GM21717 (cell line): ENCODE results near the gene SEMA4F.
"Not testable (repeated sequence)": the region's sequence is repeated elsewhere in the genome, so short reads cannot be mapped to it uniquely, and the experiment has no call there.

Experiments used
- ATAC-seq: cut with Tn5 transposase; IDR thresholded peaks from one replicate; pipeline ENCODE4 v1.9.1; 2021; ENCODE audit warnings: mild to moderate bottlenecking, moderate library complexity; ENCODE audit not compliant: unreplicated experiment

Gene SEMA4F, protein sequence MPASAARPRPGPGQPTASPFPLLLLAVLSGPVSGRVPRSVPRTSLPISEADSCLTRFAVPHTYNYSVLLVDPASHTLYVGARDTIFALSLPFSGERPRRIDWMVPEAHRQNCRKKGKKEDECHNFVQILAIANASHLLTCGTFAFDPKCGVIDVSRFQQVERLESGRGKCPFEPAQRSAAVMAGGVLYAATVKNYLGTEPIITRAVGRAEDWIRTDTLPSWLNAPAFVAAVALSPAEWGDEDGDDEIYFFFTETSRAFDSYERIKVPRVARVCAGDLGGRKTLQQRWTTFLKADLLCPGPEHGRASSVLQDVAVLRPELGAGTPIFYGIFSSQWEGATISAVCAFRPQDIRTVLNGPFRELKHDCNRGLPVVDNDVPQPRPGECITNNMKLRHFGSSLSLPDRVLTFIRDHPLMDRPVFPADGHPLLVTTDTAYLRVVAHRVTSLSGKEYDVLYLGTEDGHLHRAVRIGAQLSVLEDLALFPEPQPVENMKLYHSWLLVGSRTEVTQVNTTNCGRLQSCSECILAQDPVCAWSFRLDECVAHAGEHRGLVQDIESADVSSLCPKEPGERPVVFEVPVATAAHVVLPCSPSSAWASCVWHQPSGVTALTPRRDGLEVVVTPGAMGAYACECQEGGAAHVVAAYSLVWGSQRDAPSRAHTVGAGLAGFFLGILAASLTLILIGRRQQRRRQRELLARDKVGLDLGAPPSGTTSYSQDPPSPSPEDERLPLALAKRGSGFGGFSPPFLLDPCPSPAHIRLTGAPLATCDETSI

DNA sequence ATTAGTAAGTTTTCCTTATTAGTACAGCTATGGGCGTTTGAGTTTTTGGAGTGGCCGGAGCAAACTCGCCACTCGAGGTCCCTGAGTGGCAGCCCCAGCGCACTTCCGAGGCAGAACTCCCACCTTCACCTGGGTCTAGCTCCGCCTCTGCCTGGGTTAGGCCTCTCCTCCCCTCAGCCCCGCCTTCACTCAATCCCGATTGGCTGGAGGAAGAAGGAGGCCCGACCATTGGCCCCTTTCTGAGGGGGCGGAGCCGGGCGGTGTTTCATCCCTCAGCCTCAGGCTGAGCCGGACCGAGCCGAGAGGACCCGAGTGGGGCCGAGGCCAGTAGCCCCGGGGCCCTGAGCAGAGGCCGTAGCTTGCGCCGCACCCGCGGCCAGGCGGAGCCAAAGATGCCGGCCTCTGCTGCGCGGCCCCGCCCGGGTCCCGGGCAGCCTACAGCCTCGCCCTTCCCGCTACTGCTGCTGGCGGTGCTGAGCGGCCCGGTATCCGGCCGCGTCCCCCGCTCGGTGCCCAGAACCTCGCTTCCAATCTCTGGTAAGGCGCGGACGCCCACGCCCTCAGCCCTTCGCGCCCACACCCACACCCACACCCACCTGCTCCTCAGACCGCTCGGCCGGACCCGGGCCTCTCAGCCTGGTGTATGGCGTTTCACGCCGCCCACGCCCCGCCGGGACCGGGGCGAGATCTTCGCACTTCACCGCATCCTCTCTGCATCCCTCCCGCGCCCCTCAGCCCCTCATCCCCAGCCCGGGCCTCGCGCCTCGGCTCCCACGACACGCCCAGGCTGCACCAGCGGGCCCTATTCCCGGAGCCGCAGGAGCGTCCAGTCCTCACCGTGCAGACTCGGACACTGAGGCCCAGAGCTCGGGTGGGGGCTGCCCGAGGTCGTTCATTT lies at the start of gene SEMA4F:
Gene SEMA4F (plus strand): TSS at position 263 of the 898 bp plus-strand sequence. CDS start 130 bp downstream, at position 393.
- peak; percentile 99 for ATAC-seq

DNA sequence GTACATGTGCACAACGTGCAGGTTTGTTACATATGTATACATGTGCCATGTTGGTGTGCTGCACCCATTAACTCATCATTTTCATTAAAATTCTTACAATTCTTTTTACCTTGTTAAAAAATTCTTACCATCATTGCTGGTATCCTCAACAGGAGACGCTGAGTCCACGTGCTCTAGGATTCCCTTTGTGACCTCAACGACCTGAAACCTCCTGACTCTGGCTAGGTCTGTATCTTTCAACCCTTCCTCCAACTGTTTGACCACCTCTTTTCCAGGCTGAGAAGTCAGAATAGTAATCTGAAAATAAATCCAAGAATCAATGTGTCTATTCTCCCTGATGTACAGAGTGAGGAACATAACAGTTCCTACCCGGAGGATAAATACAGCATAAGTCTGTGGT lies 47.1 kb upstream of the SEMA4F start:
- no peak for ATAC-seq

DNA sequence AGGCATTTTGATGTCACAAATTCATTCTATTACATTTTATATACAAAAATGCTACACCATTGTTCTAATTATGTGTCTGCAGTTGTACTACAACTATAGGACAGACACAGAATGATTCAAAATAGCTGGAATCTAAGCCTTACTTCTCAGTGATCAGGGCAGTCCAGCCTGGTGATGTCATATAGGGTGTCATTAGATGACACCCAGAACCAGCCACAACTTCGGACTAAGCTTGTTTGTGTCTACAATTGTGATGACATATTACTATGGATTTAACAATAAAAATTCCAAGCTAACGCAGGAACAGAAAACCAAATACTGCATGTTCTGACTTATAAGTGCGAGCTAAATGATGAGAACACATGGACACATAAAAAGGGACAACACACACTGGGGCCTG lies 36.9 kb upstream of the SEMA4F start:
- ATAC-seq = no peak

DNA sequence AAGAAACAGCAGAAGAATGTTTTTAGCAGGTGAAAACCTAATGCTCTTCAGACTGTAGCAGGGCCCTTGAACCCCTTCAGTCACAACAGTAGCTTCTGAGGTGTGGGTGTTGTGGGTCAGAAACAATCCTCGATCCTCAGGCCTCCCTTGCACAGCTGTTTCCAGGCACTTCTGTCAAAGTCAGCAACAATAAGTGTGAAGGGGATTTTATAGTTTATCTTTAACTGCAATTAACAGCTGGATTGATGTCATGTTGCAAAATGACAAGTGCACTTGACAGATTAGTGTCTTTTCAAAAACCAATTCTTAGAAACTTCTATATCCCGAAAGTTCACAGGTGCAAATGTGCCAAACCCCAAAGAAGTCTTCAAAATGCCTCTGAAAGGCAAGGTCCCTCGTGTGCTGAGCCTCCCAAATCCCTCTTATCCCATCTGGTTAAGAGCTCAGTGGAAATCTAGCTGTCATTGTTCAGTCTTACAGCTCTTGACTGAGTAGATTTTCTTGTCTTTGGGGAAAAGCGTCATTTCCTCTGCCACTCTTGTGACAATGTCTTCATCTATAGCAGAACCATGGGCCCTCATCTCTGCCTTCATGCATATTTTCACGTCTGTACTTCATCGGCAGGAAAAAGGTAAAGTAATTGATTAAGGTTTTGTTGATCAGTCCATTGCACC lies 35.5 kb upstream of the SEMA4F start:
- no peak for ATAC-seq

DNA sequence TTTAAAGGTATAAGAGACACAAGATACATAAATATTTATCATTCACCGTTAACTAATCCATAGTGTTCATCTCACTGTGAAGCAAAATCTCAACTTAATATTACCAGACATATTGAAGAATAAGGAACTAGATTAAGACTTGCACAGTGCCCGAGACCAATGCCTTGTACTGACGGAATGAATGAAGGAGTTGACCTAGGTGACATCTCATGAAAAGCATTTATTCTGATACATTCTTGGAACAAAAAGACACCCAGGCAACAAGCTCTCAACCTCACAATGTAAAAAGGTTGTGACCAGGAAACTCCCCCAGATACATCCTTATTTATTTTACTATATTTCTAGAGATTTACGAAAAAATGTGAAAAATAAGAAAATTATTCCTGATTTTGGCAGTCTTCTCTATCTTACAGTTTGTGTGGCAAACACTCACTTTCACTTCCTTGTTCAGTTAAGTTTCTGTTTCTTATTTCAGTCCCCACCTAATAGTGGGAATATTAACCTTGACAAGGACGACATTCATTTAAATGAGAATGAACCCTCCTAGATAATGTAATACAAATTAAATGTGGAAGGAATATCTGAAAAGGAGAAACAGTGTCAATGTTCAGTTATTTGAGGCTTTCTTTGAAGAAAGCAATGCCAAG lies 34.3 kb upstream of the SEMA4F start:
- ATAC-seq = peak; percentile 68

DNA sequence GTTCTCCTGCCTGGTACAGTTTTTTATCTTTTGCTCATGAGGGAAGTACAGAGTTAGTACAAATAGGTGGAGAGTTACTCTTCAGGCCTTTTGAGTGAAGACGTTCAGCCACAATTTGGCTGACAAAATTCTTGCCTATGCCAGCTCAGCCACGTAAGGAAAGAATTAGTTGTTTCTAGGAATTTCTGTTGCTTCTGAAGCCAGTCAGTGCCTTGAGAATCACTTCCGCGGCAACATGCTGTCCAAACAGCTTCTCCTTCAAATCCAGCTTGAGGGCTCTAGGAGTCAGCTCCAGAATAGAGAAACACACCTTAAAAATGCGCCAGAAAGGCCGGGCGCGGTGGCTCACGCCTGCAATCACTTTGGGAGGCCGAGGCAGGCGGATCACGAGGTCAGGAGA lies 33.4 kb upstream of the SEMA4F start:
- no peak for ATAC-seq

DNA sequence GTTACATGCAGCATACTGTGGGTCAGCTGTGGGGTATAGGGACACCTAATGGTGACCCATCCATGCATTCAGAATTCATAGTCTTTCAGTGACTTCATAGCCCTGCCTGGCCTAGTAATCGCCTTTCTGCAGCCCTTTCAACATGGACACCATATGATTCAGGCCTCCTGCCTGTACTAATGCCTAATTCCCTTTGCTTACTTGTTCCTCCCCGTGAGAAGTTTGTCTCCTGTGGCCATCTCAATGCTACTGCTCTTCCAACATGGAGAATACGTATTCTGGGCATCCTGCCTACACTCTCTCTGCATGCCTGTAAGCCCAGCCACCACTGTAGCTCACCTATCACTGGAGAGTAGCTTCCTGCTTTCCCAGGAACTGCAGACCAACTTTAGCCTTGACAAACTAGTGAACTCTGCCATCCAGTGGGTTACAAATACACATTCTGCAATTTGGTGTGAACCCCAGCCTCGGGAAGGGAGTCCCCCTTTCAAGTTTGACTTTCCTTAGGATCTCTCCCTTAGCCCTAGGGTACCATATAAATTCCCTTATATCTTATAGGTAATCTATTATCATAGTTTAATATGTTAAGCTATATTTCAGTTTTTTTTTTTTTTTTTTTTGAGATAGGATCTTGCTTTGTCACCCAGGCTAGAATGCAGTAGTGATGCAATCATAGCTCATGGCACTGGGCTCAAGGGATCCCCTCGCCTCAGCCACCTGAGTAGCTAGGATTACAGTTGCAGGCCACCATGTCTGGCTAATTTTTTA lies 28.2 kb upstream of the SEMA4F start:
- ATAC-seq = no peak

DNA sequence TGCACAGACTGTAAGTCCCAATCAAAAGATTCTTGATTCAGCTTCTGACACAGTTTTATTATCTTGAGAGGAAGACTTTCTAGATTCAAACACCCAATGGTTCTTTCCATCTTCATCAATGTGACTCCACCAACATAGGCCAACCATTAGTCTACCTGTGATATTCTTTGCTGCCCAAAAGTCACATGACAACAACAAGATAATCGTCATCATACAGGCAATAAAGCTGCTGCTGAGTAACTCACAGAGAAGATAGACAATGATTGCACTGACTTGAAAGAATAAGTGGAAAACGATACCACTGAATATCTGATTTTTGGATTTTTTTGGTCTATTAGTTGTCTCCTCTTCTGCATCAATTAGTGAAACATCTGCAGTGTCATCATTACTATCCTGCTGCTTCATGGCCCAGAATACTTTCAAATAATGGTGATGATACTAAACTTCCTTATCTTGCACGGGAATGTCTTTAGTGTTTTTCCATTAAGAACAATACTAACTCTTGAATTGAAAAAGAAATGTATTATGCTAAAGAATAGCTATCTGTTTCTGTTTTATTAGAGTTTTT lies 25.4 kb upstream of the SEMA4F start:
- no peak for ATAC-seq

DNA sequence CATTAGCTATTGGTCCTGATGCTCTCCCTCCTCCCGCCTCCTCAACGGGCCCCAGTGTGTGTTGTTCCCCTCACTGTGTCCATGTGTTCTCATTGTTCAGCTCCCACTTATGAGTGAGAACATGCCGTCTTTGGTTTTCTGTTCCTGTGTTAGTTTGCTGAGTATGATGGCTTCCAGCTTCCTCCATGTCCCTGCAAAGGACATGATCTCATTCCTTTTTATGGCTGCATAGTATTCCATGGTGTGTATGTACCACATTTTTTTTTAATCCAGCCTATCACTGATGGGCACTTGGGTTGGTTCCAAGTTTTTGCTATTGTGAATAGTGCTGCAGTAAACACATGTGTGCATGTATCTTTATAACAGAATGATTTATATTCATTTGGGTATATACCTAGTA lies 23.6 kb upstream of the SEMA4F start:
- not testable (repeated sequence) for ATAC-seq

DNA sequence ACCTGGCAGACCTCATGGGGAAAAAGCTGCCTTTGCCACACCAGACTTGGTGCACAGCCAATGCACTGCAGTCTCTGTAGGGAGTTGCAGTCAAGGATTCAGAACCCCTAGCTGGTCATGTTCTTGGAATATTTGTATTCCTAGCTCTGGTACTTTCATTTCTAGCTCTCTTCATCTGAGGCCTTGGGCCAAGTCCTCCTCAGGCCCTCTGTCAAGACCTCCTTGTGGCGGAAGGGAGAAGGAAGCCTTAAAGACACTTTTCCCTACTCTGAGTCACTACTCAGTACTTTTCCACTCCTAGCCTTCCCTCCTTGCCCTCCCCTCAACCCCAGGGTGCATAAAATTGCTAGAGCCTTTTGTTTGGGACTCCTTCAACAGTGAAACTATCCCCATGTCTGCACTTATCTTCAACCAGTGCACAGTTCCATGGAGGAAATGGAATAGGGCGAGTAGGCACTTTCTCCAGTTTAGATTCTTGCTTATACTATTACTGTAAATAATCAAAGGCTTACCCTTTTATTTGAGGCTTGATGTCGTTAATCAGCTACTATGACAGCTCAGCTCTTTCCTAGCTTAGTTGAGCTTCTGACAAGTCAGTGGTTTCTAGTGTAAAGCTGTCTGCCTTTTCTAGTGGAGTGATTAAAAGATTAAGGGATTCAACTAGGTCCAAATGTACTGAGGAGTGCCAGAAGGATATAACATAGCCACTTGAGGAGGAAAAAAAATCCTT lies 21.7 kb upstream of the SEMA4F start:
- ATAC-seq = no peak

DNA sequence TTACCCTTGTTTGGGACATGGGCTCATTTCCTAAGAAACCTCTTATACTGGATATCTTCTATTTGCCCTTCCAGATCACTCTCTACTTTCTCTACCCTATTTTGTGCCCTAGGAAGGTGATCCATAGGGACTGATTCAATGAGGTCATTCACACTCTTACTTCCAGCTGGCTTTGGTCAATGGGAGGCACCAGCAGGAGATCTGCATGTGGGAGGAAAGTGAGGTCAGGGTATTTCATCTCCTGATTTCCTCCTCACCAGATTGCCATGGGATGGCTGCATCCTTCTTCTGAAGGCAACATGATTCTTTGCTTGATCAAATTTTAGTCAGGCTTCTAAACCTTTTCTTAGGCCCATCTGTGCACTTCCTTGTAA lies 21.1 kb upstream of the SEMA4F start:
- no peak for ATAC-seq

DNA sequence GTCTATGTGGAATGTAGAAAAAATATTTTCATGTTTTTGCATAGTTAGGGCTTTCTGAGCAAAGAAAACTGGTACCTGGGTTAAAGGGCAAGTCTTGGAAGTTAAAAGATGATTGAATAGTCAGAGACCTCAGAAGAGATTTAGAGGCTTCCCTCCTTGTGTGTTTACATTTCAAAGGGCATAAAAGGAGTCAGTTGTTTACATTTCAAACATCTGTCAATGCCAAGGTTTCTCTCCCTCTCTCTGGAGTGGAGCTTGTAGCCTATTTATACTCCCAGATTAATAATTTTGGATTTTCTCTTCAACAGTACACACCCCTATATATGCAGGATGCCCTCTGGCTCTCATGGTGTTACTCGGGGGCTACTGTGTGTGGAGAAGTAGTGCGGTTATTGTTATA lies 14.5 kb upstream of the SEMA4F start:
- no peak for ATAC-seq

DNA sequence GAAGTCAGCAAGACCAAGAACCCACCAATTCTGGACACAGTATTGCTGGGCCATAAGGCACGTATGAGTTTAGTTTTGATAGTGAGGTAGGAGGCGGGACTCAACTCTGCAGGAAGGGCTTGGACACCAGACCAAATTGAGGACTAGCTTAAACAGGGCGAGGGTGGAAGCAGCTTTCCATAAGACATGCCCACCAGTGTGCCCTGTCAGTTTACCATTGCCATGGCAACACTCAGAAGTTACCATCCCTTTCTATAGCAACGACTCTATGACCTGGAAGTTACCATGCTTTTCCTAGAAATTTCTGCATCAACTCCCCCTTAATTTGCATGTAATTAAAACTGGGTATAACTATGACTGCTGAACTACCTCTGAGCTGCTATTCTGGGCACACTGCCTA lies 8.7 kb upstream of the SEMA4F start:
- ATAC-seq = no peak

DNA sequence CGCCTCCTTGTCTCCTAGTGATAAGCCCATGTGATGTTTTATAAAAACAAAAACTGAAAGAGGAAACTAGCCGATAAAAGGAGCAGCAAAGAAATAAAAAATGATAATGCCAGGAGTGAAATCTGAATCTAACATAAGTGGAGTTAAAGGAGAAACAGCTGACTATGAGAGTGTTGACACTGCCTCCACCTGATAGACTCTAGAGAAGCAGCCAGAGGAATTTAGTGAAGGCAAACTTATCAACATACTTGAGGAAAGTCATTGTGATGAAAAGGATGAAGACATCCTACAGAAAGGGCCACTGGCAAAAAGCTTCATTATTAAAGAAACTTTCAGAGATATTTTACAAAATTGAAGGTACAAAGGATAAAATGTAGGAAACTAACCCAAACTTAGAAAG lies 7.8 kb upstream of the SEMA4F start:
- ATAC-seq = no peak

DNA sequence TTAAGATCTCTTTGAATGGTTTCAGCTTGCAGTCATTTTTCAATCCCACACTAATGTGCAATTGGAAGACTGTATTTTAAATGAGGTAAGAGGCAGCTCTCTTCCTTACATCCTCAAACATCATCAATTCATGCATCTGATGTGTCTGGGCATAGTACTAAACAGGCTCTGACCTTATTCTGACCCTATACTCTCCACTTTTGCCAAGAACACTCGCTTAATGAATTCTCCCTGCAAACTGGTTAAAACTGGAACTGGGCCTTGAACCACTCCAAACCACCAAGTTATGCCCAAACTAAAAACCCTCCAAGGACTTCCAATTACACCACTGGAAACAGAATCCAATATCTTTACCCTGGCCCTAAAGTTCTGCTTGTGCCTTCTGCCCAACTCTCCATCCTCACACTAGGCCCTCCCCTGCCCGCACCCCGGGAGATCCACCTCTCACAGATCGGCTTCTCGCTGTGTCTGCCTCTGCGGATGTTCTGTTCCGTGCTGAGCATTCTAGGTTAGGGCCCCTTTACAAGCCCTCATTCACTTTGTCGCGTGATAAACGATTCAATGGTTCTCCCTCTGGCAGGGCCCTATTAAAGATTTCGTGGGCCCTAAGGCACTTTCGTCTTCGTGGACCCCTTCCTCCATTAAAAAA lies 7.1 kb upstream of the SEMA4F start:
- ATAC-seq = no peak

DNA sequence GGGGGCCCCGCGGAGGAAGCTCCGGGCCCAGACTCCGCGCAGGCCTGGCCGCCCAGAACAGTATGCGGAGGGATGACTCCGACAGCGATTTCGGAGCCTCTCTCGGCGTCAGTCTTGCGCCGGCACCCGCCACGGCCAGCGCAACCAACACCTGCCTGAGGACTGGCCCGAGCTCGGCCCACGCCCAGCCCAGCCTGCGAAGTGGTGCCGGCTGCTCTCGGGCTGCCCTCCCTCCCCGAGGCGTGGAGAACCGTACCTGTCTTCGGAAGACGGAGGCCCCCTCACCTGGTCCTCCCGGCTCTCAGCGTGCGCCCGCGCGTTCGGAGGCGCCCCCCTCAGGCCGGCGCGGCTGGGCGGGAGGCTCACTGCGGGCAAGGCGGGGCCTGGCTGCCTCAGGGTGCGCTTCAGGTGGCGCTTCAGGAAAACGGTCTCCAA lies 6.0 kb upstream of the SEMA4F start, which contains the start of gene M1AP:
Gene M1AP (minus strand): TSS at position 322 of the 435 bp plus-strand sequence. CDS start 8,055 bp downstream, outside the sequence.
- no peak for ATAC-seq

DNA sequence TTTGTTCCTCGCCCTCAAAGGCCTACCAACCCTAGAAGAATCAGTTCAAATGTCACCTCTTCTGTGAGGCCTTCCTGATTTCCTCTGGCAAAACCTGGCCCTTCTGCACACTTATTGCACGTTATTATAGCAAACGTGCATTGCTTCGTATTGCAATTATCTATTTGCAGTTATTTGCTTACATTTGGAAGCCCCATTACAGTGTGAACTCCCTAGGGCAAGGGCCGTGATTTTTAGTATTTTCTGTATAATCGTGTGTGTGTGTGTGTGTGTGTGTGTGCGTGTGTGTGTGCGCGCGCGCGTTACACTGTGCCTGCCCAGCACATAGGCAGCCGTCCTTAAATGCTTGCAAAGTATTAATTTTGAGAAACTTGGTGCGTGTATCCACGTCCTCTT lies 460 bp upstream of the SEMA4F start:
- peak; percentile 21 for ATAC-seq

DNA sequence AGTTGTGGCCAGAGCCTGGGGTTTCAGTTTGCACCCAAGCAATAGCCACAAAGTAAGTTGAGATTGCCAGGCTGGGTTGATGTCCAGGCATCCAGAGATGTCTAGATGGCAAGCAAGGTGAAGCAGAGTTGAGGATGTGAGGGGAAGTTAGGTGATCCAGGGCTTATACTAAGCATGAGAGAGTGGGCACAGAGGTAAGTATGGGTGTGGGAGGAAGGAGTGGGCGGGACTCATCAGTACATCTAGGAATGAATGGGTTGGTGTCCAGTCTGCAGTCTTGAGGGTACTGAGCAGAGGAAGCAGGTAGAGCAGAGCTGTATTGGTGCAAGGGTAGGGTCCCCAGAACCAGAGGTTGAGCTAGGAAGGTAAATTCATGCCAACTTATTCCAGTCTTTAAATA lies 1.5 kb downstream of the SEMA4F start:
- no peak for ATAC-seq
